NK-92 treated with Interleukin-12 subunit alpha and Interleukin-12 subunit beta, amount 100 ng/mL, for 24 hours (cell line): ENCODE data around the gene FRMD4A.
"Not testable (repeated sequence)": the region's sequence is repeated elsewhere in the genome, so short reads cannot be mapped to it uniquely, and the experiment has no call there.

Experiments
- DNase-seq: peaks from one replicate; lab custom pipeline; 2025; lab: John Stamatoyannopoulos, UW

The FRMD4A gene

GRCh38 chr10:14056610-14057332 is 274.0 kb downstream of the FRMD4A start:
- no peak for DNase-seq

GRCh38 chr10:14052931-14053330 is 277.8 kb downstream of the FRMD4A start:
- DNase-seq, result no peak

- no peak for DNase-seq
Observed at GRCh38 chr10:14050598-14050997, 280.1 kb downstream of the FRMD4A start.

GRCh38 chr10:14048930-14049613 is 281.7 kb downstream of the FRMD4A start:
- no peak for DNase-seq

GRCh38 chr10:14047431-14047830 is 283.3 kb downstream of the FRMD4A start:
- no peak for DNase-seq

GRCh38 chr10:14042051-14042450 is 288.7 kb downstream of the FRMD4A start:
- DNase-seq, result not testable (repeated sequence)

- no peak for DNase-seq
Observed at GRCh38 chr10:14040787-14041631, 289.7 kb downstream of the FRMD4A start.

GRCh38 chr10:14039968-14040668 is 290.6 kb downstream of the FRMD4A start:
- no peak for DNase-seq

GRCh38 chr10:14036233-14036632 is 294.5 kb downstream of the FRMD4A start:
- no peak for DNase-seq

- no peak for DNase-seq
Observed at GRCh38 chr10:14035506-14035905, 295.2 kb downstream of the FRMD4A start.

- no peak for DNase-seq
Observed at GRCh38 chr10:14032406-14032998, 298.2 kb downstream of the FRMD4A start.

- no peak for DNase-seq
Observed at GRCh38 chr10:14026325-14026724, 304.4 kb downstream of the FRMD4A start.

GRCh38 chr10:14025283-14026189 is 305.2 kb downstream of the FRMD4A start:
- no peak for DNase-seq

- no peak for DNase-seq
Observed at GRCh38 chr10:14024329-14025202, 306.2 kb downstream of the FRMD4A start.

GRCh38 chr10:14023673-14024328 is 306.9 kb downstream of the FRMD4A start:
- DNase-seq, result no peak

GRCh38 chr10:14022954-14023672 is 307.6 kb downstream of the FRMD4A start:
- no peak for DNase-seq

GRCh38 chr10:14022052-14022451 is 308.7 kb downstream of the FRMD4A start:
- no peak for DNase-seq

- DNase-seq, result no peak
Observed at GRCh38 chr10:14020037-14020664, 310.6 kb downstream of the FRMD4A start.
